ENCODE data around the gene SMYD3.

GRCh38 chr1:245843101-245843500 is 664.0 kb downstream of the SMYD3 start:
- TF ChIP-seq CTCF (conservative IDR thresholded peaks at IDR 0.05; ENCODE audit: low read depth, low read length) (no peak), POLR2A (IDR thresholded peaks at IDR 0.05; ENCODE audit: low read depth, low read length) (no peak), RCOR1 (IDR thresholded peaks at IDR 0.05; ENCODE audit: insufficient replicate concordance, low read length) (no peak), CEBPB (IDR thresholded peaks at IDR 0.05; ENCODE audit: low read depth, low read length) (no peak), MXI1 (IDR thresholded peaks at IDR 0.05; ENCODE audit: borderline replicate concordance, low read depth, low read length) (no peak), RFX5 (IDR thresholded peaks at IDR 0.05; ENCODE audit: low read depth, low read length) (no peak), USF2 (IDR thresholded peaks at IDR 0.05; ENCODE audit: low read depth, low read length) (no peak), MAFK (IDR thresholded peaks at IDR 0.05; ENCODE audit: low read depth, low read length) (no peak), RAD21 (IDR thresholded peaks at IDR 0.05; ENCODE audit: low read length) (no peak), ELK1 (IDR thresholded peaks at IDR 0.05; ENCODE audit: borderline replicate concordance, low read depth, low read length) (no peak), SMC3 (IDR thresholded peaks at IDR 0.05; ENCODE audit: low read depth, low read length) (no peak), BHLHE40 (IDR thresholded peaks at IDR 0.05; ENCODE audit: low read depth, low read length) (no peak), CHD1 (IDR thresholded peaks at IDR 0.05; ENCODE audit: low read depth, low read length) (no peak)
